Heart left ventricle (tissue), 13 donors: ENCODE results near the gene CENPP.

Source experiments
- CTCF ChIP-seq, 12 donors: fragments of 200-600 bp; sonication (generic) in 4 of 12; IDR thresholded peaks; one replicate each; pipeline versions ENCODE4 v1.5.0 to v1.8.0; 2018 to 2022; ENCODE audit warnings: antibody characterized with exemption in 12 of 12, mild to moderate bottlenecking in 5 of 12
- POLR2A ChIP-seq, 2 donors: fragments of 450-650 bp; IDR thresholded peaks; one replicate each; pipeline ENCODE4 v1.6.1; 2017; ENCODE audit warnings: antibody characterized with exemption in 2 of 2, mild to moderate bottlenecking in 2 of 2, moderate library complexity in 2 of 2
- donor health status: ischemic (EF 13 %, LVEDD 7.1; RV severe dilation, severe dysfunction).
- donor health status: DM: no; HTN: yes; CAD: no.
- donor health status: DM: no; HTN: no; CAD: no.
- donor health status: ischemic (EF 25% LVEDD 6.9; RV normal size, moderate dysfunction).
- donor health status: ischemic (EF 25% LVEDD 5.7; RV mildly dilated, moderate dysfunction).
- donor health status: ischemic (EF 35%, LVEDD 5.7; RV mildly dilated, moderate dysfunction).
- donor health status: nonischemic (EF 11% LVEDD 7.7; RV severe dilation, severe dysfunction).
- donor health status: DM: yes; HTN: yes; CAD: no.
- donor health status: PGD.
- donor health status: ischemic (EF 29% LVEDD 5.4; RV normal size, mild dysfunction).
- donor health status: nonischemic (EF 23%, LVEDD 6.1; RV moderate dilation, normal function).

GRCh38 chr9:92617951-92618510, 292.3 kb downstream of the CENPP start:
- TF ChIP-seq POLR2A (IDR thresholded peaks at IDR 0.05) (no peak), CTCF (IDR thresholded peaks at IDR 0.05) (no peak)
